ENCODE results near the gene ARRB2. TPM values are rescaled to one million over a fixed set of nuclear protein-coding genes. Genes with fewer than 3 reads are reported as not detected.

The ARRB2 gene
- total and polyA plus RNA-seq, 2 donors from 2014 or later, result 32.8 to 63.1 TPM

DNA sequence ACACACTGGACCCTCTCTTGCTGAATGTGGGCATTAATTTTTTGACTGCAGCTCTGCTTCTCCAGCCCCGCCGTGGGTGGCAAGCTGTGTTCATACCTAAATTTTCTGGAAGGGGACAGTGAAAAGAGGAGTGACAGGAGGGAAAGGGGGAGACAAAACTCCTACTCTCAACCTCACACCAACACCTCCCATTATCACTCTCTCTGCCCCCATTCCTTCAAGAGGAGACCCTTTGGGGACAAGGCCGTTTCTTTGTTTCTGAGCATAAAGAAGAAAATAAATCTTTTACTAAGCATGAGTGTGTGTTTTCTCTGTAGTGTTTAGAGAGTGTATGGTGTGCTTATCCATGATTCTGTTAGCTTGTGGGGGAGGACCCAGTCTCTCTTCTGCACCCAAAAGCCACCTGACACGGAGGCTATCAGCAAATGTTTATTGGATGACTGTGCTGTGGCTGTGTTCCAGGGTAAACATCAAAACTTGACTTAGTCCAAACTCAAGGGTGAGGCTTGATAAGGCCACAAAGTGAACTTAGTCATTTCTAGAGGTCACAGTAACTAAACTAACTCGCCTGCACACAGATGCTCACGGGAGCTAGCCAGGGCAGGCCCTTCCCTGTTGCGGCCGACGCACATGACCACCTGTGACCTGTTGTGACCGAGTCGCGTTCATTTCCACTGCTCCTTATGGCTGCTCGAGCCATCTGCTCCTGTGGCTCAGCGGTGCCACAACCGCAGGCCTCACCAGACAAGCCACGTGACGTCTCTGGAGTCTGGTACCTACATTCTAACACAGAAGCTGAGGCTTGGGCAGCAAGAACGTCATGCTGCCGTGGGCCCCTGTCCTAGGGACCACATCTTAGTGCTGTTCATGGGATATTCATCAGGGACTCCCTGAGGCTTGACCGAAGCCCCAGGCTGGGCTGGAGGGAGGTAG lies 11.0 kb downstream of the ARRB2 start:
- FAIRE-seq, result no peak
- no peak overlapping the region for H3K27ac ChIP-seq (ENCODE audit: low read depth in 2 of 2, low read length in 2 of 2)
- no peaks in the 10 kb centered on the region for H3K9me3 ChIP-seq (ENCODE audit: control insufficient read depth in 2 of 3, insufficient read depth in 1 of 3, low read length in 3 of 3)
- peaks cover 0 to 2% (median 0%) of the 10 kb centered on the region in 3 donors for H3K4me1 ChIP-seq (ENCODE audit: control insufficient read depth in 2 of 3, insufficient read depth in 2 of 3, low read depth in 1 of 3, low read length in 3 of 3)
- no peak for TF ChIP-seq CTCF (IDR thresholded peaks at IDR 0.05; ENCODE audit: borderline replicate concordance, extremely low read depth, insufficient read depth)
- no peak overlapping the region for H3K9ac ChIP-seq (ENCODE audit: low read length in 3 of 3)
- no peaks in the 10 kb centered on the region for H3K36me3 ChIP-seq (ENCODE audit: control insufficient read depth in 2 of 3, insufficient read depth in 3 of 3, low read length in 3 of 3)
- DNase-seq, result no peak
- no peaks in the 10 kb centered on the region for H3K27me3 ChIP-seq (ENCODE audit: control insufficient read depth, insufficient read depth, low read length)
- no peak overlapping the region for H3K4me3 ChIP-seq (ENCODE audit: low read length in 3 of 3)
- intact Hi-C loops (cut with DNase I), result no loop called here

DNA sequence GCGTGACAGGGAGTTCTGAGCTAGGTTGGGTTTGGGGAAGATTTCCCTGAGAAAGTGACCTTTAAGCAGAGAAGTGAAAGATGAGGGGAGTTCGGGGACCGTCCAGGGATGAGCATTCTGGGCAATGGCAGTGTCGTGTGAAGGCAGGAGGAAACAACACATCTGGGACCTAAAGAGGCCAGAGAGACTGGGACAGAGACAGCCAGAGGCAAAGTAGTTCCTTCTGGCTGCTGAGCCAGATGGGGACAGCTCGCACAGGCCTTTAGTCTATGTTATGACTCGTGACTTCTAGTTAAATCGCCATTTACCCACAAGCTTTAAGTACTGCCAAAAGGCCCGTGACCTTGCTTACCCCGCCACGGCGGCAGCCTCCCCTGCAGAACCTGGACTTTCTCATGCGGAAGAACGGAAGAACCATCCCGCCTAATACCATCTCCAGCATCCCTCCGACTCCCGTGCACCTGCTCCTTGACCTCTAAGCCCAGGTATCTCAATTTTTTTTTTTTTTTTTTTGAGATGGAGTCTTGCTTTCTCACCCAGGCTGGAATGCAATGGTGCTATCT lies 12.3 kb downstream of the ARRB2 start:
- no peaks in the 10 kb centered on the region for H3K9me3 ChIP-seq (ENCODE audit: control insufficient read depth in 2 of 3, insufficient read depth in 1 of 3, low read length in 3 of 3)
- H3K9ac ChIP-seq (ENCODE audit: low read length in 3 of 3), result no peak overlapping the region
- no peak for FAIRE-seq
- H3K27ac ChIP-seq (ENCODE audit: low read depth in 2 of 2, low read length in 2 of 2), result no peak overlapping the region
- no peaks in the 10 kb centered on the region for H3K36me3 ChIP-seq (ENCODE audit: control insufficient read depth in 2 of 3, insufficient read depth in 3 of 3, low read length in 3 of 3)
- no peak overlapping the region for H3K4me3 ChIP-seq (ENCODE audit: low read length in 3 of 3)
- no peak for TF ChIP-seq CTCF (IDR thresholded peaks at IDR 0.05; ENCODE audit: borderline replicate concordance, extremely low read depth, insufficient read depth)
- intact Hi-C loops (cut with DNase I), result no loop called here
- H3K27me3 ChIP-seq (ENCODE audit: control insufficient read depth, insufficient read depth, low read length), result no peaks in the 10 kb centered on the region
- H3K4me1 ChIP-seq (ENCODE audit: control insufficient read depth in 2 of 3, insufficient read depth in 2 of 3, low read depth in 1 of 3, low read length in 3 of 3), result peaks cover 0 to 2% (median 0%) of the 10 kb centered on the region in 3 donors
- DNase-seq, result no peak

DNA sequence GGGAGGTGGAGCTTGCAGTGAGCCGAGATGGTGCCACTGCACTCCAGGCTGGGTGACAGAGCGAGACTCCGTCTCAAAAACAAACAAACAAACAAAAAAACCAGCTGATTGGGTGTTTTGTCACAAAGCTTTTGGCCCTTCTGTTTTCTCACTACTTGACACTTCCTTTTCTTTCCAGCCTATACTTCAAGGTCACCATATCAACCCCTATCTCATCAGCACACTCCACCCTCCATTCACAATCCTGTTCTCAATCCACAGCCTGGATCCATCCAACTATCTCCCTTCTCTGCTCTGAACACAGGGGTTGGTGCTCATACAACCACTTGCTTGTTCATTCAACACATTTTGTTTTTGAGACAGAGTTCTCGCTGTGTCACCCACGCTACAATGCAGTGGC lies 14.2 kb downstream of the ARRB2 start:
- no peak overlapping the region for H3K9ac ChIP-seq (ENCODE audit: low read length in 3 of 3)
- TF ChIP-seq CTCF (IDR thresholded peaks at IDR 0.05; ENCODE audit: borderline replicate concordance, extremely low read depth, insufficient read depth), result no peak
- H3K4me1 ChIP-seq (ENCODE audit: control insufficient read depth in 2 of 3, insufficient read depth in 2 of 3, low read depth in 1 of 3, low read length in 3 of 3), result peaks cover 0 to 2% (median 0%) of the 10 kb centered on the region in 3 donors
- intact Hi-C loops (cut with DNase I), result no loop called here
- FAIRE-seq (no peak), DNase-seq (no peak)
- H3K27me3 ChIP-seq (ENCODE audit: control insufficient read depth, insufficient read depth, low read length), result no peaks in the 10 kb centered on the region
- no peaks in the 10 kb centered on the region for H3K36me3 ChIP-seq (ENCODE audit: control insufficient read depth in 2 of 3, insufficient read depth in 3 of 3, low read length in 3 of 3)
- H3K27ac ChIP-seq (ENCODE audit: low read depth in 2 of 2, low read length in 2 of 2), result no peak overlapping the region
- H3K4me3 ChIP-seq (ENCODE audit: low read length in 3 of 3), result no peak overlapping the region
- H3K9me3 ChIP-seq (ENCODE audit: control insufficient read depth in 2 of 3, insufficient read depth in 1 of 3, low read length in 3 of 3), result no peaks in the 10 kb centered on the region
